ENCODE measurements around the gene RASGRP4.
"Not testable (repeated sequence)": the region's sequence is repeated elsewhere in the genome, so short reads cannot be mapped to it uniquely, and the experiment has no call there.

RASGRP4 gene

DNA sequence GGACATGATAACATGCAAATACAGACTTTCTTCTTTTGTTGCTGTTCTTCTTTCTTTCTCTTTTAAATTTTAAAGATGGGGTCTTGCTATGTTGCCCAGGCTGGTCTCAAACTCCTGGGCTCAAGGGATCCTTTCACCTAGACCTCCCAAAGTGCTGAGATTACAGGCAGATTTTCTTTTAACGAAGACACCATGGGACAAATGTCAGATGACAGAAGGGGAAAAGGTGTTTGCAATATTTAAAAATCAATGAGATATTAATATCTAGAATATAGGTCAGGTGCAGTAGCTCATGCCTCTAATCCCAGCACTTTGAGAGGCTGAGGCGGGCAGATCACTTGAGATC lies 3.8 kb upstream of the RASGRP4 start:
- ATAC-seq, result no peak
- TF ChIP-seq ARNTL (CRISPR knock-in tag; IDR thresholded peaks at IDR 0.05; ENCODE audit: borderline replicate concordance, low read depth) (no peak), ISL1 (CRISPR knock-in tag; IDR thresholded peaks at IDR 0.05) (no peak), ZFP3 (CRISPR knock-in tag; IDR thresholded peaks at IDR 0.05) (no peak), TCF4 (CRISPR knock-in tag; IDR thresholded peaks at IDR 0.05; ENCODE audit: borderline replicate concordance) (no peak), CSDC2 (CRISPR knock-in tag; IDR thresholded peaks at IDR 0.05) (no peak), POU6F1 (CRISPR knock-in tag; IDR thresholded peaks at IDR 0.05; ENCODE audit: borderline replicate concordance, low read depth) (no peak), RARB (CRISPR knock-in tag; IDR thresholded peaks at IDR 0.05) (no peak), SNAI2 (CRISPR knock-in tag; IDR thresholded peaks at IDR 0.05) (no peak), PPARA (CRISPR knock-in tag; IDR thresholded peaks at IDR 0.05; ENCODE audit: borderline replicate concordance) (no peak)
- TF ChIP-seq, protein P1, sequence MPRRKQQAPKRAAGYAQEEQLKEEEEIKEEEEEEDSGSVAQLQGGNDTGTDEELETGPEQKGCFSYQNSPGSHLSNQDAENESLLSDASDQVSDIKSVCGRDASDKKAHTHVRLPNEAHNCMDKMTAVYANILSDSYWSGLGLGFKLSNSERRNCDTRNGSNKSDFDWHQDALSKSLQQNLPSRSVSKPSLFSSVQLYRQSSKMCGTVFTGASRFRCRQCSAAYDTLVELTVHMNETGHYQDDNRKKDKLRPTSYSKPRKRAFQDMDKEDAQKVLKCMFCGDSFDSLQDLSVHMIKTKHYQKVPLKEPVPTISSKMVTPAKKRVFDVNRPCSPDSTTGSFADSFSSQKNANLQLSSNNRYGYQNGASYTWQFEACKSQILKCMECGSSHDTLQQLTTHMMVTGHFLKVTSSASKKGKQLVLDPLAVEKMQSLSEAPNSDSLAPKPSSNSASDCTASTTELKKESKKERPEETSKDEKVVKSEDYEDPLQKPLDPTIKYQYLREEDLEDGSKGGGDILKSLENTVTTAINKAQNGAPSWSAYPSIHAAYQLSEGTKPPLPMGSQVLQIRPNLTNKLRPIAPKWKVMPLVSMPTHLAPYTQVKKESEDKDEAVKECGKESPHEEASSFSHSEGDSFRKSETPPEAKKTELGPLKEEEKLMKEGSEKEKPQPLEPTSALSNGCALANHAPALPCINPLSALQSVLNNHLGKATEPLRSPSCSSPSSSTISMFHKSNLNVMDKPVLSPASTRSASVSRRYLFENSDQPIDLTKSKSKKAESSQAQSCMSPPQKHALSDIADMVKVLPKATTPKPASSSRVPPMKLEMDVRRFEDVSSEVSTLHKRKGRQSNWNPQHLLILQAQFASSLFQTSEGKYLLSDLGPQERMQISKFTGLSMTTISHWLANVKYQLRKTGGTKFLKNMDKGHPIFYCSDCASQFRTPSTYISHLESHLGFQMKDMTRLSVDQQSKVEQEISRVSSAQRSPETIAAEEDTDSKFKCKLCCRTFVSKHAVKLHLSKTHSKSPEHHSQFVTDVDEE (CRISPR knock-in tag; IDR thresholded peaks at IDR 0.05), result no peak

DNA sequence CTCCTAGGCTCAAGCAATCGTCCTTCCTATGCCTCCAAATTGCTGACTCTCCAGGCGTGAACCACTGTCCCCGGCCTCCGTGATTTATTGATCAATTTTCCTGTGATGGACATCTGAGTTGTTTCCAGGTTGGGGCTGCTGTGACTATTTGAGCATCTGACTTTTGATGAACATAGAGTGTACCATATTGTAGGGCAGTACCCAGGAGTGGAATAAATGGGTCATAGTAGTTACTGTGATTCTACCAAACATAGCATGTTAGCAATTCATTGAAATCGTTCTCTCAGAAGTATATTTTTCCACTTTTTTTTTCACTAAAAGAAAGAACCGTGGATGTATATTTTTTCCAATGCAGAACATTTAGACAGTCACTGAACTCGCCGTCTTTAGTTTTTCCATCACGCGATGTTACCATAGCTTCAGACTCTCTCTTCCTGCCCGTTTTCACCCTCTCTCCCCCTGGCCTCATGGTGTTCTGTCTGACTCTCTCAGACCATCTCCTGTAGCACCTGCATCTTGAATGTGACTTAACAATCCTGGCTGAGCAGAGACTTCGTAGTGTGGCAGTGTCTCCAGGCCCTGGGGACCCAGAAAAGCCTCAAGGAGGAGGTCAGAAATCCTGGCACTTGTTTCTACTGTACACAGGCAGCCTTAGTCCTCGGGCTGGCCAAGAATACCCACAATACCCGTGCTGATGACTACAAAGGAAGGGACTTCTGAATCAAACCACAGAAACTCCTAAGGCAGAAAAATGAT lies 3.2 kb upstream of the RASGRP4 start:
- no peak for TF ChIP-seq ARNTL (CRISPR knock-in tag; IDR thresholded peaks at IDR 0.05; ENCODE audit: borderline replicate concordance, low read depth)
- no peak for TF ChIP-seq CREB5 (CRISPR knock-in tag; IDR thresholded peaks at IDR 0.05; ENCODE audit: low read depth)
- TF ChIP-seq, protein P1 (CRISPR knock-in tag; IDR thresholded peaks at IDR 0.05), result no peak
- no peak for TF ChIP-seq ZNF8 (CRISPR knock-in tag; IDR thresholded peaks at IDR 0.05)
- TF ChIP-seq OSR1 (CRISPR knock-in tag; IDR thresholded peaks at IDR 0.05), result no peak
- no peak for TF ChIP-seq CSDC2 (CRISPR knock-in tag; IDR thresholded peaks at IDR 0.05)
- ATAC-seq, result no peak

DNA sequence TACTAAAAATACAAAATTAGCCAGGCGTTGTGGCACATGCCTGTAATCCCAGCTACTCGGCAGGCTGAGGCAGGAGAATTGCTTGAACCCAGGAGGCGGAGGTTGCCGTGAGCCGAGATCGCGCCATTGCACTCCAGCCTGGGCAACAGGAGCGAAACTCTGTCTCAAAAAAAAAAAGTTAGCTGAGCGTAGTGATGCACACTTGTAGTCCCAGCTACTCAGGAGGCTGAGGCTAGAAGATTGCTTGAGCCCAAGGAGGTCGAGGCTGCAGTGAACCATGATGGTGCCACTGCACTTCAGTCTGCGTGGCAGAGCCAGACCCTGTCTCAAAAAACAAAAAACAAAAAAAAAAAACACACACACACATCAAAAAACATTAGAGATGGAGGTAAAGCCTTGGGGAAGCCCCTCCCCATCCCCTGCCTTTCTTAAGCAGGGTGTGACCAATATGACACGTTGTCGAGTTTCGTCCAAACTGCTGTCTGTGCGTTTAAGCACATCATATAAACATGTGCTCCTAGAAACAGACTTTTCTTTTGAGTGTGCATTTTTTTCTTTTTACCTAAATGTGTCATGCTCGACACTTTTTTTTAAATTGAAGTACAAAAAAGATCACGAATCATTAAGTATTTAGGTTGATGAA lies 1.1 kb upstream of the RASGRP4 start:
- not testable (repeated sequence) for ATAC-seq

DNA sequence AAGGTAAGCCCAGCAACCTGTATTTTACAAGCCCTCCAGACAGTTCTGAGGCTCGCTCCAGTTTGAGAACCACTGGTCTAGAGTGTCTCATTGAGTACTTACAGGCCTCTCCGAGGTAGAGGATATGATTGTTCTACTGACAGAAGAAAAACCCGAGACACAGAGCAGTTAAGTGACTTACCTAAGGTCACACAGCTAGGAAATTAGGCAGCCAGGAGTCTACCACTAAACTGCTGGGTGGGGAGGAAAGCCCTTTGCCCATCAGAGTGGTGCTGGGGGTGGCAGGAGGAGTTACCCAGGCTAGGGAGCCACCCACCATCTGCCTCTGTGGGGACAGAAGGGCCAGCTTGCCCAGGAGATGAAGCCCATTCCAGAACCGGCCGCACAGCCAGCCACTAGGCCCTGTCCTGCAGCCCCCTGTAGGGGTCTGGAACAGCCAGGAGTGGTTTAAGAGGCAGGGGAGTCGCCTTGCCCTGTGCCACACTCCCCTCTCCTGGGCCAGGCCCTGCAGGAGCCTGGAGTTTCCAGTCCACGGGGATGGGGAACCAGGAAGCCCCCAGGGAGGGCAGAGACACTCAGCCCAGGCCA lies 703 bp downstream of the RASGRP4 start:
- no peak for ATAC-seq
- TF ChIP-seq ZC3H10 (CRISPR knock-in tag; IDR thresholded peaks at IDR 0.05) (no peak), ESRRG (CRISPR knock-in tag; IDR thresholded peaks at IDR 0.05) (no peak), ZNF70 (CRISPR knock-in tag; IDR thresholded peaks at IDR 0.05) (no peak), BACH2 (CRISPR knock-in tag; IDR thresholded peaks at IDR 0.05; ENCODE audit: borderline replicate concordance) (no peak), ARNTL (CRISPR knock-in tag; IDR thresholded peaks at IDR 0.05; ENCODE audit: borderline replicate concordance, low read depth) (no peak), CREB5 (CRISPR knock-in tag; IDR thresholded peaks at IDR 0.05; ENCODE audit: low read depth) (no peak), SNAI2 (CRISPR knock-in tag; IDR thresholded peaks at IDR 0.05) (no peak), POU6F1 (CRISPR knock-in tag; IDR thresholded peaks at IDR 0.05; ENCODE audit: borderline replicate concordance, low read depth) (no peak), ZNF565 (CRISPR knock-in tag; conservative IDR thresholded peaks at IDR 0.05; ENCODE audit: low read depth) (no peak), OSR1 (CRISPR knock-in tag; IDR thresholded peaks at IDR 0.05) (no peak), RARB (CRISPR knock-in tag; IDR thresholded peaks at IDR 0.05) (no peak), CSDC2 (CRISPR knock-in tag; IDR thresholded peaks at IDR 0.05) (no peak), CSRNP3 (CRISPR knock-in tag; IDR thresholded peaks at IDR 0.05) (no peak), ZFP30 (CRISPR knock-in tag; IDR thresholded peaks at IDR 0.05) (no peak)
